Stomach smooth muscle (tissue), 2 donors: Measurements from ENCODE around the gene CCDC27.

Source experiments
- H3K27ac ChIP-seq: one replicate; pipeline ENCODE4 v1.7.0; 2013; ENCODE audit warnings: mild to moderate bottlenecking, low read length, inconsistent platforms
- H3K27me3 ChIP-seq, 2 donors: one replicate each; pipeline ENCODE4 v1.7.0; 2013; ENCODE audit warnings: low read length in 2 of 2; ENCODE audit not compliant: insufficient read depth in 2 of 2, control insufficient read depth in 1 of 2
- H3K36me3 ChIP-seq, 2 donors: one replicate each; pipeline ENCODE4 v1.7.0; 2013; ENCODE audit warnings: low read length in 2 of 2; ENCODE audit not compliant: control insufficient read depth in 2 of 2, insufficient read depth in 2 of 2
- H3K4me1 ChIP-seq: one replicate; pipeline ENCODE4 v1.7.0; 2013; ENCODE audit warnings: low read length; ENCODE audit not compliant: control insufficient read depth, insufficient read depth
- H3K4me3 ChIP-seq, 2 donors: one replicate each; pipeline ENCODE4 v1.7.0; 2013; ENCODE audit warnings: low read length in 2 of 2
- H3K9ac ChIP-seq, 2 donors: one replicate each; pipeline ENCODE4 v1.7.0; 2013; ENCODE audit warnings: low read length in 2 of 2, mild to moderate bottlenecking in 1 of 2
- H3K9me3 ChIP-seq, 2 donors: one replicate each; pipeline ENCODE4 v1.7.0; 2013; ENCODE audit warnings: low read length in 2 of 2; ENCODE audit not compliant: control insufficient read depth in 2 of 2
- donor health status: healthy.
- donor health status: Pancreatic carcinoma.

Gene CCDC27

GRCh38 chr1:3752400-3752945 lies at the start of gene CCDC27:
Gene CCDC27 (plus strand): TSS chr1:3752450. CDS start chr1:3752482, 32 bp downstream.
- Histone ChIP-seq H3K4me3 (no peak within 1 kb of the TSS), H3K4me1 (peaks cover 5% of the 10 kb centered on the region), H3K27ac (no peak within 1 kb of the TSS), H3K27me3 (peaks cover 7 to 11% of the 10 kb centered on the region in 2 donors), H3K9ac (no peak within 1 kb of the TSS), H3K9me3 (no peaks in the 10 kb centered on the region), H3K36me3 (no peaks in the 10 kb centered on the region)

- H3K9me3 ChIP-seq = no peaks in the 10 kb centered on the region
- no peak overlapping the region for H3K4me3 ChIP-seq
- H3K27ac ChIP-seq = no peak overlapping the region
- no peaks in the 10 kb centered on the region for H3K36me3 ChIP-seq
- peaks cover 17 to 19% of the 10 kb centered on the region in 2 donors for H3K27me3 ChIP-seq
- H3K9ac ChIP-seq = no peak overlapping the region
- no peaks in the 10 kb centered on the region for H3K4me1 ChIP-seq
These were observed 49.7 kb upstream of the CCDC27 start for GRCh38 chr1:3702528-3702927.

DNA sequence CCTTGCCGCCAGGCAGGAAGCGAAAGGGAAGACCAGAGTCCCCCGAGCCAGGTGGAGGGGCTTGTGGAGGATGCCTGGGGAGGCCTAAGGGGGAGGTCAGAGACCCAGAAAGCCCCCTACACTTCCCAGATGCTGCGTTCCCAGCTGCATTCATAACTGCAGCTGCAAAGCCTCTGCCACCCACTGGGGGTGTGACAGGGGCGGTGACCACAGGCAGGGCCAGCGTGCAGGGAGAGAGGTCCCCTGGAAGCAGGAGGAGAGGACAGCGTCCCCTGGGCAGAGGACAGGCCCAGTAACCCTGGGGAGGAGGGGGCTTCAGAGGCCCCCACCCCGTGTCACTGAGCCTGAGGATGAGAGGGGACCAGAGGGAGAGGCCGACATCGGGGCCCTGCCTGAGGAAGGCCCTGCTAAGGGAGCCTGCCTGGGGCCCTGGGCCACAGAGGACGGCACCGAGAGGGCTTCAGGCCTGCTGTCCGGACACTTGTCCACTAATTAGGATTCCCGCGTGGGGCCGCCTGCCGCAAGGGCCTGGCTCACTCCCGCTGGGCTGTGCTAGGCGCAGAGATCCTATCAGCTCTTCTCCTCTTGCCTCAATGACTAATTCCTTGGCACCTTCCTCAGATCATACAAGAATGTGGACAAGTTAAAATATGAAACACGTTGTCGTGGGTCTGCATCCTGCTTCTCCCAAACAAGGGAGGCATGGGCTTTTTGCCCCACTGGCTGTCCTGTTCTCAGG lies 49.1 kb upstream of the CCDC27 start:
- Histone ChIP-seq H3K36me3 (no peaks in the 10 kb centered on the region), H3K9ac (no peak overlapping the region), H3K27ac (no peak overlapping the region), H3K27me3 (peaks cover 15 to 19% of the 10 kb centered on the region in 2 donors), H3K4me1 (no peaks in the 10 kb centered on the region), H3K4me3 (no peak overlapping the region), H3K9me3 (no peaks in the 10 kb centered on the region)

DNA sequence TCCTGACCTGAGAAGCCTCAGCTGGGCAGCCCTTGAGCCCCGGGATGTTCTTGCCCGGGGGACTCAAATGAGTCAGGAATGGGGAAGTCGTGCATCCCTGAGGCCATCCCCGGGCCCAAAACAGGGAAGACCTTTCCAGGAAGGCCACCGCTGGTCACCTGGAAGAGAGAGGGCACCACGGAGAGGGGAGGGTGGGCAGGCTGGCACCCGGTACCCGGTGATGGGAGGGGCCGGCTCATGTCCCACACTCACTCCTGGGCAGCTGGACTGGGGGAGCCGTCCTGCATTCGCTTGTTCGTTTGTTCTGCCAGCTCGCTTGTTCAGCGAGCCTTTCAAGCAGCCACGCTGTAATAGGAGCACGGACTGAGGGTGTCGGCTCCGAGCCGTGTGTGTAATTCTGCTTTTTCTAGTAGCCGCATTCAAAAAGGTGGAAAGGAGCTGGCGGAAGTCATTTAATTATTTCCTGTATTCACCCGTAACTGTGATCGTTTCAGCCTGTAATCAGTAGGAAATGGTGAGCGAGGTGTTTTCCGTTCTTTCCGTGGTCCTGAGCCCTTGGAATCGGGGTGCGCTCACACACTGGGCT lies 48.4 kb upstream of the CCDC27 start:
- Histone ChIP-seq H3K9ac (no peak overlapping the region), H3K4me1 (no peaks in the 10 kb centered on the region), H3K27me3 (peaks cover 19 to 23% of the 10 kb centered on the region in 2 donors), H3K36me3 (no peaks in the 10 kb centered on the region), H3K4me3 (no peak overlapping the region), H3K9me3 (no peaks in the 10 kb centered on the region), H3K27ac (no peak overlapping the region)

- Histone ChIP-seq H3K9ac (no peak overlapping the region), H3K27me3 (peaks cover 22 to 24% of the 10 kb centered on the region in 2 donors), H3K4me3 (no peak overlapping the region), H3K27ac (no peak overlapping the region), H3K36me3 (no peaks in the 10 kb centered on the region), H3K4me1 (no peaks in the 10 kb centered on the region), H3K9me3 (no peaks in the 10 kb centered on the region)
These were observed 46.8 kb upstream of the CCDC27 start for GRCh38 chr1:3705341-3705950.

GRCh38 chr1:3706651-3707297 lies 45.5 kb upstream of the CCDC27 start:
- H3K27ac ChIP-seq = no peak overlapping the region
- no peak overlapping the region for H3K4me3 ChIP-seq
- no peaks in the 10 kb centered on the region for H3K9me3 ChIP-seq
- no peaks in the 10 kb centered on the region for H3K4me1 ChIP-seq
- peaks cover 26 to 35% of the 10 kb centered on the region in 2 donors for H3K27me3 ChIP-seq
- no peak overlapping the region for H3K9ac ChIP-seq
- no peaks in the 10 kb centered on the region for H3K36me3 ChIP-seq

DNA sequence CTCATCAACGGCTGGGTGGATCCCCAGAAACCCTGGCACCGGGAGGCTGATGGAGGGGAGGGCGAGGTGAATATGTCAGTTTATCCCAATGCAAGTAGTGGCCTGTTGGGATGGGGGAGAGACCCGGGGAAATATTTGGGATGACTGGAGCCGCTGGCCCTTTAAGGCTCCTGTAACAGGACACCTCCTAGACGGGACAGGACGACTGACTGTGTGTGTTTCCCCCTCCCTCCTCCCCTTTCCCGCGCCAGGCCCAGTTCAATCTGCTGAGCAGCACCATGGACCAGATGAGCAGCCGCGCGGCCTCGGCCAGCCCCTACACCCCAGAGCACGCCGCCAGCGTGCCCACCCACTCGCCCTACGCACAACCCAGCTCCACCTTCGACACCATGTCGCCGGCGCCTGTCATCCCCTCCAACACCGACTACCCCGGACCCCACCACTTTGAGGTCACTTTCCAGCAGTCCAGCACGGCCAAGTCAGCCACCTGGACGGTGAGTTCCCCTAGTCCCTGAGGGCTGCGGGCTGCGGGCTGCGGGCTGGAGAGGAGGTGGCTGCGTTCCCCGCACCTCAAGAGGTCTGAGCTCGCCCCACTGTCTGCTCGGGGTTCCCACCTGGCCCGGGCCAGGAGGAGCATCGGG lies 44.8 kb upstream of the CCDC27 start:
- no peak overlapping the region for H3K9ac ChIP-seq
- peaks cover 26 to 35% of the 10 kb centered on the region in 2 donors for H3K27me3 ChIP-seq
- H3K4me1 ChIP-seq = no peaks in the 10 kb centered on the region
- no peaks in the 10 kb centered on the region for H3K36me3 ChIP-seq
- no peak overlapping the region for H3K4me3 ChIP-seq
- no peak overlapping the region for H3K27ac ChIP-seq
- no peaks in the 10 kb centered on the region for H3K9me3 ChIP-seq

- no peaks in the 10 kb centered on the region for H3K36me3 ChIP-seq
- no peak overlapping the region for H3K4me3 ChIP-seq
- peaks cover 27 to 35% of the 10 kb centered on the region in 2 donors for H3K27me3 ChIP-seq
- no peaks in the 10 kb centered on the region for H3K4me1 ChIP-seq
- H3K27ac ChIP-seq = no peak overlapping the region
- H3K9ac ChIP-seq = no peak overlapping the region
- H3K9me3 ChIP-seq = no peaks in the 10 kb centered on the region
These were observed 44.3 kb upstream of the CCDC27 start for GRCh38 chr1:3707939-3708328.

GRCh38 chr1:3708791-3709190 lies 43.5 kb upstream of the CCDC27 start:
- H3K9ac ChIP-seq = no peak overlapping the region
- H3K9me3 ChIP-seq = no peaks in the 10 kb centered on the region
- no peaks in the 10 kb centered on the region for H3K36me3 ChIP-seq
- no peak overlapping the region for H3K27ac ChIP-seq
- H3K4me1 ChIP-seq = no peaks in the 10 kb centered on the region
- no peak overlapping the region for H3K4me3 ChIP-seq
- H3K27me3 ChIP-seq = peaks cover 29 to 38% of the 10 kb centered on the region in 2 donors

DNA sequence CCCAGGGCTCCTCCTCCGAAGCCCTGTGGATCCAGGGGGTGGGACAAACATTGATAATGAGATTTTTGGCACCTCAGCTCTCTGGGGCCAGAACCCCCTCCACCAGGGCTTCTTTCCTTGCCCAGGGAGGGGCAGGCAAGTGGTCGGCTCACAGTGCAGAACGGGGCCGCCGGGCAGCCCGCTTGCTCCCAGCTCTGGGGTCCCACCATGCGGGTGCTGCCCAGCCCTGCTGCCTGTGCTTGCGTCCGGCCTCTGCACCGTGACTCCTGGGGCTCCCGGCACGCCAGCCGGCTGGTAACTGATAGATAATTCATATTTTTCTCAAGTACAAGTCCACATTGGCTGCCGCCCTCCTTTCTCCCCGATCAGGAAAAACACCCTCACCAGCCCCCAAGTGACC lies 42.0 kb upstream of the CCDC27 start:
- Histone ChIP-seq H3K36me3 (no peaks in the 10 kb centered on the region), H3K27me3 (peaks cover 29 to 34% of the 10 kb centered on the region in 2 donors), H3K9ac (no peak overlapping the region), H3K4me1 (no peaks in the 10 kb centered on the region), H3K9me3 (no peaks in the 10 kb centered on the region), H3K27ac (no peak overlapping the region), H3K4me3 (no peak overlapping the region)
